PC-3 (cell line): ENCODE data around the gene GNG10. TPM values are rescaled to one million over a fixed set of nuclear protein-coding genes. Genes with fewer than 3 reads are reported as not detected.

Source experiments
- ATAC-seq: fragments of 200-7000 bp; cut with Tn5 transposase; 2 replicates; pipeline ENCODE4 v1.9.1; 2020; ENCODE audit warnings: mild to moderate bottlenecking, moderate library complexity
- BruUV-seq: library from RNA; stranded (reverse); fragments of 400-500 nt; replicated peaks from 2 replicates; lab custom pipeline; 2021; lab: Mats Ljungman, UMichigan
- CTCF ChIA-PET: fragments of 300-600 bp; sonication (Branson Sonifier 250); formaldehyde crosslinking; loops from one replicate; lab custom pipeline; 2022; ENCODE audit warnings: antibody characterized with exemption; lab: Charles Lee
- POLR2A ChIA-PET: fragments of 300-600 bp; sonication (Branson Sonifier 250); formaldehyde crosslinking; loops from one replicate; lab custom pipeline; 2022; ENCODE audit warnings: antibody characterized with exemption; ENCODE audit not compliant: unreplicated experiment; lab: Charles Lee
- DNase-seq: peaks from one replicate; pipeline ENCODE4 v3.0.0-alpha.2; 2015
- H2AFZ ChIP-seq: fragments of 300-600 bp; sonication (generic); 2 replicates; pipeline ENCODE4 v1.6.0; 2016; ENCODE audit warnings: antibody characterized with exemption, low read length
- H3F3A ChIP-seq: fragments of 300-600 bp; sonication (generic); one replicate; pipeline ENCODE4 v1.6.0; 2017; ENCODE audit warnings: antibody characterized with exemption, low read length, control low read depth, mild to moderate bottlenecking; ENCODE audit not compliant: unreplicated experiment
- H3K27ac ChIP-seq: fragments of 300-600 bp; sonication (generic); 2 replicates; pipeline ENCODE4 v1.5.1; 2016; ENCODE audit warnings: mild to moderate bottlenecking, low read length
- H3K27me3 ChIP-seq: fragments of 300-600 bp; sonication (generic); 2 replicates; pipeline ENCODE4 v1.6.1; 2016; ENCODE audit warnings: low read length, mixed read lengths
- H3K36me3 ChIP-seq: fragments of 300-600 bp; sonication (generic); 2 replicates; pipeline ENCODE4 v1.6.1; 2016; ENCODE audit warnings: low read depth, mixed run types, low read length, mixed read lengths
- H3K4me1 ChIP-seq: fragments of 300-600 bp; sonication (generic); 2 replicates; pipeline ENCODE4 v1.5.1; 2016; ENCODE audit warnings: low read length; ENCODE audit not compliant: insufficient read depth
- H3K4me2 ChIP-seq: fragments of 300-600 bp; sonication (generic); 2 replicates; pipeline ENCODE4 v1.6.0; 2016; ENCODE audit warnings: low read length
- H3K4me3 ChIP-seq: fragments of 300-600 bp; sonication (generic); 2 replicates; pipeline ENCODE4 v1.5.1; 2016; ENCODE audit warnings: mild to moderate bottlenecking, low read length, mixed read lengths
- H3K79me2 ChIP-seq: fragments of 300-600 bp; sonication (generic); 2 replicates; pipeline ENCODE4 v1.6.1; 2017; ENCODE audit warnings: low read length, mixed read lengths
- H3K9ac ChIP-seq: fragments of 300-600 bp; sonication (generic); 2 replicates; pipeline ENCODE4 v1.6.0; 2016; ENCODE audit warnings: mild to moderate bottlenecking, low read length
- H3K9me2 ChIP-seq: fragments of 300-600 bp; sonication (generic); replicated peaks from 2 replicates; pipeline ENCODE4 v1.6.1; 2016; ENCODE audit warnings: mixed run types, low read length, mixed read lengths
- H3K9me3 ChIP-seq: fragments of 300-600 bp; sonication (generic); 2 replicates; pipeline ENCODE4 v1.6.1; 2016; ENCODE audit warnings: low read length, mixed read lengths
- H4K20me1 ChIP-seq: fragments of 300-600 bp; sonication (generic); 2 replicates; pipeline ENCODE4 v1.6.1; 2016; ENCODE audit warnings: low read length, mixed read lengths
- EZH2 ChIP-seq: fragments of 300-600 bp; sonication (generic); IDR thresholded peaks from one replicate; pipeline ENCODE4 v1.6.1; 2017; ENCODE audit warnings: antibody characterized with exemption, mild to moderate bottlenecking, low read length; ENCODE audit not compliant: unreplicated experiment
- EZH2phosphoT487 ChIP-seq: fragments of 300-600 bp; sonication (generic); IDR thresholded peaks from 2 replicates; pipeline ENCODE4 v1.6.1; 2018; ENCODE audit warnings: mild to moderate bottlenecking, antibody characterized with exemption, low read length, borderline replicate concordance
- intact Hi-C: fragments of 100-400 bp; cut with micrococcal nuclease; formaldehyde crosslinking; loops from 2 replicates; pipeline ENCODE4 v1.9.0; 2023
- total RNA-seq: library from RNA; depleted of rRNA; stranded (reverse); fragments of >200 nt; gene quantifications from 2 replicates; pipeline ENCODE4 v1.2.3, GENCODE V29; 2014
- TF ChIP-seq, protein P1 (sequence below): fragments of 300-600 bp; sonication (generic); conservative IDR thresholded peaks from 2 replicates; pipeline ENCODE4 v1.5.1; 2017; ENCODE audit warnings: antibody characterized with exemption, low read depth, mild to moderate bottlenecking, low read length

GNG10 gene
- total RNA-seq, 1 experiment from 2014 or later: 50.7 TPM

DNA sequence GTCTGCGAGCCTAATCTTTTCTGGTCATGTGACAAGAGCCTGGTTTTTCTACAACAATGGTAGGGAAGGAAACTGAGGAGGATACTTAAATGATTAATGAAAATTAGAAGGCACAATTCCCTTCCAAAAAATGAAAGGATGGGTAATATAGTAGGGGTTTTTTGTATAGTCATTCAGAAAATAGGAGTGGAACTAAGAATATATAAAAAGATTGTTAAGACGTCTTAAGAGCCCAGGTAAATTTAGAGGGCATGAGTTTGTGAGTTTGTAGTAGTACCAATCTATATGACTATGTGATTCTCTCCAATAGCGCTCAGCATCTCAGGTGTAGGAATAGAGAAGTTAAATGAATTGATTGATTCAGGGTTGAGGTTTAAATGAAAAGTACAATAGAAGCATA, 50.1 kb downstream of the GNG10 start:
- H3K27ac ChIP-seq: no peak overlapping the region
- no peak overlapping the region for H3K4me3 ChIP-seq
- POLR2A ChIA-PET: no interaction called here
- no peaks in the 10 kb centered on the region for H3K9me3 ChIP-seq
- no peaks in the 10 kb centered on the region for H3K79me2 ChIP-seq
- no peaks in the 10 kb centered on the region for H4K20me1 ChIP-seq
- no peaks in the 10 kb centered on the region for H3K9me2 ChIP-seq
- H3K9ac ChIP-seq: no peak overlapping the region
- no TSS peak for BruUV-seq
- intact Hi-C loops: no loop called here
- no peaks in the 10 kb centered on the region for H3K27me3 ChIP-seq
- no peak overlapping the region for H3K4me2 ChIP-seq
- no peaks in the 10 kb centered on the region for H3K4me1 ChIP-seq
- ATAC-seq: no peak
- H3F3A ChIP-seq: no peaks in the 10 kb centered on the region
- TF ChIP-seq, protein P1, sequence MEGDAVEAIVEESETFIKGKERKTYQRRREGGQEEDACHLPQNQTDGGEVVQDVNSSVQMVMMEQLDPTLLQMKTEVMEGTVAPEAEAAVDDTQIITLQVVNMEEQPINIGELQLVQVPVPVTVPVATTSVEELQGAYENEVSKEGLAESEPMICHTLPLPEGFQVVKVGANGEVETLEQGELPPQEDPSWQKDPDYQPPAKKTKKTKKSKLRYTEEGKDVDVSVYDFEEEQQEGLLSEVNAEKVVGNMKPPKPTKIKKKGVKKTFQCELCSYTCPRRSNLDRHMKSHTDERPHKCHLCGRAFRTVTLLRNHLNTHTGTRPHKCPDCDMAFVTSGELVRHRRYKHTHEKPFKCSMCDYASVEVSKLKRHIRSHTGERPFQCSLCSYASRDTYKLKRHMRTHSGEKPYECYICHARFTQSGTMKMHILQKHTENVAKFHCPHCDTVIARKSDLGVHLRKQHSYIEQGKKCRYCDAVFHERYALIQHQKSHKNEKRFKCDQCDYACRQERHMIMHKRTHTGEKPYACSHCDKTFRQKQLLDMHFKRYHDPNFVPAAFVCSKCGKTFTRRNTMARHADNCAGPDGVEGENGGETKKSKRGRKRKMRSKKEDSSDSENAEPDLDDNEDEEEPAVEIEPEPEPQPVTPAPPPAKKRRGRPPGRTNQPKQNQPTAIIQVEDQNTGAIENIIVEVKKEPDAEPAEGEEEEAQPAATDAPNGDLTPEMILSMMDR: no peak
- no peak overlapping the region for H2AFZ ChIP-seq
- H3K36me3 ChIP-seq: no peaks in the 10 kb centered on the region
- CTCF ChIA-PET: no interaction called here
- DNase-seq: no peak

DNA sequence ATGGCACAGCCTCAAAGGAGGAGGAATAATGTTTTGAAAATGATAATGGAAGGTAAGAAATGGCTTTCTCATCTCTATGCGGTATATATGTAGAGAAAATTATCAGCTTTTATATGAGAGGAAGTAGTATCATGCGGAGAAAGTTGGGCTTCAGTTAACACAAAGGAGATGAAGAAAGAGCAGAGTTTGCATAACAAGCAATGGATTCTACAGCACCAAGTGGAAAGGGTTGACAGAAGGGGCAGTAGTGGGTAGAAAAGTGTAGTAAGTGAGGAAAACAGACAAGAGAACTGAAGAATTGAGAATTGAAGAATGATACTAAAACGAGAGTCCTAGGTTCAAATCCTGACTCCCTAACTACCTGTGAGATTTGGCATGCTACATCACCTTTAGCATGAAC, 51.0 kb downstream of the GNG10 start:
- Histone ChIP-seq H3K4me2 (no peak overlapping the region), H3K9me3 (no peaks in the 10 kb centered on the region), H3K36me3 (no peaks in the 10 kb centered on the region), H2AFZ (no peak overlapping the region), H3K4me3 (no peak overlapping the region), H3F3A (no peaks in the 10 kb centered on the region), H3K27me3 (no peaks in the 10 kb centered on the region), H4K20me1 (no peaks in the 10 kb centered on the region), H3K79me2 (no peaks in the 10 kb centered on the region), H3K27ac (no peak overlapping the region), H3K9me2 (no peaks in the 10 kb centered on the region), H3K4me1 (no peaks in the 10 kb centered on the region), H3K9ac (no peak overlapping the region)
- intact Hi-C loops: no loop called here
- TF ChIP-seq, protein P1: no peak
- TF ChIP-seq EZH2phosphoT487 (no peak), EZH2 (no peak)
- ATAC-seq (no peak), DNase-seq (no peak)
- POLR2A ChIA-PET: no interaction called here
- BruUV-seq: no TSS peak
- CTCF ChIA-PET: no interaction called here

DNA sequence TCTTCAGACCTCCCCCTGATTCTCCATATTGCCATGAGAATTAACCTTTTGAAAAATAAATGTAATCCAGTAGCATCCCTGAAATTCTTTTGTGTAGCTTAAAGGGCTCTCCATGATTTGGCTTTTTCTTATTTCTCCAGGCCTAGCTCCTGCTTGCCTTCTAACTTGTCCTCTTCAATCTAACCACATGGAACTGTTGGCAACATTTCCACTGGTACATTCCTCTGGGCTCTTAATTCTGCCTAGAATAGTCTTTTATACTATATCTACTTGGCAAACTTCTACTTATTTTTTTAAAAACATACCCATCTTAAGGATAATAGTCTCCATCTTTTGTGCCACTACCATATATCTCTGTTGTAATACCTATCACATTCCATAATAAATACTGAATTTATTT, 54.1 kb downstream of the GNG10 start:
- H4K20me1 ChIP-seq: no peaks in the 10 kb centered on the region
- ATAC-seq (no peak), DNase-seq (no peak)
- no TSS peak for BruUV-seq
- no peaks in the 10 kb centered on the region for H3K9me3 ChIP-seq
- no peaks in the 10 kb centered on the region for H3F3A ChIP-seq
- TF ChIP-seq EZH2: no peak
- TF ChIP-seq, protein P1: no peak
- H3K4me2 ChIP-seq: no peak overlapping the region
- no peak overlapping the region for H2AFZ ChIP-seq
- no peak overlapping the region for H3K27ac ChIP-seq
- no peaks in the 10 kb centered on the region for H3K4me1 ChIP-seq
- no peak overlapping the region for H3K4me3 ChIP-seq
- H3K36me3 ChIP-seq: no peaks in the 10 kb centered on the region
- no peaks in the 10 kb centered on the region for H3K9me2 ChIP-seq
- H3K9ac ChIP-seq: no peak overlapping the region
- H3K27me3 ChIP-seq: no peaks in the 10 kb centered on the region
- POLR2A ChIA-PET: no interaction called here
- CTCF ChIA-PET: no interaction called here
- no peaks in the 10 kb centered on the region for H3K79me2 ChIP-seq
- intact Hi-C loops: no loop called here
